ENCODE measurements around the gene AKIRIN1.
"Not testable (repeated sequence)": the region's sequence is repeated elsewhere in the genome, so short reads cannot be mapped to it uniquely, and the experiment has no call there.

AKIRIN1 gene

DNA sequence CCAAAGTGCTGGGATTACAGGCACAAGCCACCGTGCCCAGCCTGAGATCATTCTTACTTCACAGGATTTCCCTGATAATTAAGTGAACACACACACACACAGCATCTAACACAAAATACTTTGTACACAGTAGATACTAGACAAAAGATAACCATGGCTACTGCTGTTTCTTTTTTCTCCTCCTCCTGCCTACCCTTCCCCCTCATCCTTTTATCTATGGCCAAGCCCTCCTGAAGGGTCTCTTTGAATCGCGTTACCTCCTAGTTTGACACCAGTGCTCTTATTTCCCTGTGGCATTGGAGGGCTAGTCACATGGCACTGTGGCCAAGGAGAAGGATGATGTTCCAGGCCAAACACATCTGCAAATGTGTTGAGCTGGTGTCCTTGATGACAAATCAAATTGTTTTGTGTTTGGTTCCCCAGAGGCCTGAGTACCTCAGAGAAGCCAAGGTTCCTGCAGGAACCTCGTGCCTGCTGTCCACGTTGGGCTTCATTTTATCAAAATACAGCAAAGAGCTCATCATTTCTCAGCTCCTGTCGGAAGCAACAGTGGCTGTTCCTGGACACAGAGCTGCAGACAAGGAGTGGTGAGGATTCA lies 55.6 kb downstream of the AKIRIN1 start:
- DNase-seq: no peak

DNA sequence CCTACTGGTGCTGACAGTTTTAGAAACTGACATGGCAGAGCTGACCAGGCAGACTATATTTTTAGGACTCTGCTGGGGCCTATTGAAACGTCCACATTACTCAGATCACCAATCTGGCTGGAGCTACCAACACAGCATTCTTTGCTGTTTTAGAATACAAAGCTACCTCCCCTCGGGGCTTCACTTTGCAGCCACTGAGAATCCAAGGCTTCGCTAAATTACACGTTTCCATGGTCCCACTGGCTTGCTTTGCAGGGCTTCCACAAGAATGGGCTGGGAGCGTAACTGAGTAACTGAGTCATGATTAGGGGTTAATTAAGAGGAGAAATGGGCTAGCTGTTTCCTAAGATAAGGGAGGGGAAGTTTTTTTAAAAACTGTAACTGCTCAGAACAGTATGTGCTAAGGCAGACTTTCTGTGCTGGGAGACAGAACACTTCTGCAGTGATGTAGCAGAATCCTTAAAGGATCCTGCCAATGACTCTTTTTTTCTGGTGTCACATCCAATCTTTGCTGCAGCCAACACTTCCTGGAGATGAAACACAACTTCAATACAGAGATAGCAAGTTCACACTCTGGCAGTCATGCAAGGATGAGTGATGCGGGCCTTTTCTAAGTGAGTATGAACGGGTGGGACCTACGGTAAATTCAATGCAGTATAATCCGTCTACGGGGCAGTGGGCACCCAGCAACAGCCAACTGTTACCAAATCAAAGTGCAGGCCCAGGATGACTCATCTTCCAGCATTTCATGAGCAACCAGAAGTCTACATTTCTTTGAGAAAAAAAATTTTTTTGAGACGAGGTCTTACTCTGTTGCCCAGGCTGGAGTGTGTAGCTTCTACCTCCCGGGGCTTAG lies 56.5 kb downstream of the AKIRIN1 start:
- DNase-seq: no peak

DNA sequence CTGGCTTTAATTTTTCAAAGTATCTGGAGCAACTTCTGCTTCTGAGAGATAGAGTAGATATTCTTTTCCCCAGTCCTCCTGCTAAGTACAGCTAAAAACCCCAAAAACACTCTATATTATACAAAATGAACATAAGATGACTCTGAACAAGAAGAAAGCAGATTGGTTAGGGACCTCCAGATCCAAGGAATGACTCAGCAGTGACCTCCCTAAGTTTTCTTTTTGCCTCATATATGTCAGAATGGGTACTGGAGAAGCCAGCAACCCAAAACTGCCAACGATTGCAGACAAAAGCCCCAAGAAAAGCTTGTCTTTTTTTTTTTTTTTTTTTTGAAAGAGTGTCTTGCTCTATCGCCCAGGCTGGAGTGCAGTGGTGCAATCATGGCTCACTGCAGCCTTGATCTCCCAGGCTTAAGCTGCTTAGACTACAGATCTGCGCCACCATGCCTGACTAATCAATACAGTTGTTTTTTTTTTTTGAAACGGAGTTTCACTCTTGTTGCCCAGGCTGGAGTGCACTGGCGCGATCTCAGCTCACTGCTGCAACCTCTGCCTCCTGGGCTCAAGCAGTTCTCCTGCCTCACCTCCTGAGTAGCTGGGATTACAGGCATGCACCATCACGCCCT lies 57.8 kb downstream of the AKIRIN1 start:
- no peak for DNase-seq

GRCh38 chr1:39050001-39050400 lies 58.9 kb downstream of the AKIRIN1 start:
- no peak for DNase-seq

DNA sequence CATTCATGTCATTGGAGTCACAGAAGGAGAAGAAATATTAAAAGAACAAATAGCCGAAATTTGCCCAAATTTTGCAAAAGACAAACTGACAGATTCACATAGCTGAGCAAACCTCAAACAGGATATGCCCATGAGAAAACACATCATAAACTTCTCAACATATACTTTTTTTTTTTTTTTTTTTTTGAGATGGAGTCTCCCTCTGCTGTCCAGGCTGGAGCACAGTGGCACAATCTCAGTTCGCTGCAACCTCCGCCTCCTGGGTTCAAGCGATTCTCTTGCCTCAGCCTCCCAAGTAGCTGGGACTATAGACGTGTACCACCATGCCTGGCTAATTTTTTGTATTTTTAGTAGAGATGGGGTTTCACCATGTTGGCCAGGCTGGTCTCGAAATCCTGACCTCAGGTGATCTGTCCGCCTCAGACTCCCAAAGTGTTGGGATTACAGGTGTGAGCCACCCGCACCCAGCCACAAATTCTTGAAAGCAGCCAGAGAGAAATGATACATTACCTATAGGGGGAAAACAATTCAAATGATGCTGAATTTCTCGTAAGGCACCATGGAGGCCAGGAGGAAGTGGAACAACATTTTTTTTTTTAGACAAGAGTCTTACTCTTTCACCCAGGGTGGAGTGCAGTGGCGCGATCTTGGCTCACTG lies 60.2 kb downstream of the AKIRIN1 start:
- not testable (repeated sequence) for DNase-seq

DNA sequence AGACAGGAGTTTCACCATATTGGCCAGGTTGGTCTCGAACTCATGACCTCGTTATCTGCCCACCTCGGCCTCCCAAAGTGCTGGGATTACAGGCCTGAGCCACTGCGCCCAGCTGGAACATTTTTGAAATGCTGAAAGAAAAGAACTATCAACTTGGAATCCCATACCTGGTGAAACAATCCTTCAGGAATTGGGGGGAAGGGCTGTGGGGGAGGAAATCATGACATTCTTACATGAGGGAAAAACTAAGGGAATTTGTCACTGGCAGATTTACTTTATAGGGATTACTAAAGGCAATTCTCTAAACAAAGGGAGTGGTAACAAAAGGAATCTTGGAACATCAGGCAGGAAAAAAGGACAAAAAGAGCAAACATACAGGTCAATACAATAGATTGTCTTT lies 60.9 kb downstream of the AKIRIN1 start:
- no peak for DNase-seq

DNA sequence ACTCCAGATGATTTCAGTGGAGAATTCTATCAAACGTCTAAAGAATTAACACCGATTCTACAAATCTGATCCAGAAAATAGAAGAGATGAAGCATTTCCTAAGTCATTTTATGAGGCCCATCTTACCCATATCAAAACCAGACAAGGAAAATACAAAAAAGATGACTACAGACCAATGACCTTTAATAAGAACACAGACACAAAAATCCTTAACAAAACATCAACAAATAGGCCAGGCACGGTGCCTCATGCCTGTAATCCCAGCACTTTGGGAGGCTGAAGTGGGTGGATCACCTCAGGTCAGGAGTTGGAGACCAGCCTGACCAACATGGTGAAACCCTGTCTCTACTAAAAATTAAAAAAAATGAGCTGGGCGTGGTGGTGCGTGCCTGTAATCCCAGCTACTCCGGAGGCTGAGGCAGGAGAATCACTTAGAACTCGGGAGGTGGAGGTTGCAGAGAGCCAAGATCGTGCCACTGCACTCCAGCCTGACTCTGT lies 64.2 kb downstream of the AKIRIN1 start:
- DNase-seq: not testable (repeated sequence)
